ENCODE measurements around the gene ADAMTS20. TPM values are rescaled to one million over a fixed set of nuclear protein-coding genes. Genes with fewer than 3 reads are reported as not detected.
"Not testable (repeated sequence)": the region's sequence is repeated elsewhere in the genome, so short reads cannot be mapped to it uniquely, and the experiment has no call there.

Gene ADAMTS20
- polyA plus RNA-seq, 1 donor (not counting 4 experiments of a cell fraction or from before 2014, with no cell fraction given), result not detected

GRCh38 chr12:43345023-43345422, 207.0 kb downstream of the ADAMTS20 start:
- dilution Hi-C loops (cut with MboI; ENCODE audit: extremely low pct_ligation_motif_present, low sequenced_read_pairs), result no loop called here
- no peak overlapping the region for H3K27ac ChIP-seq (ENCODE audit: control insufficient read depth, insufficient read depth, low read length)
- no peaks in the 10 kb centered on the region for H3K36me3 ChIP-seq (ENCODE audit: control insufficient read depth in 2 of 2, extremely low read depth in 1 of 2, insufficient read depth in 2 of 2, low read length in 2 of 2)
- no peaks in the 10 kb centered on the region for H3K27me3 ChIP-seq (ENCODE audit: control insufficient read depth, extremely low read depth, insufficient read depth, low read length)
- H3K4me3 ChIP-seq (ENCODE audit: control insufficient read depth in 2 of 3, extremely low read depth in 1 of 3, insufficient read depth in 2 of 3, low read depth in 1 of 3, low read length in 3 of 3), result no peak overlapping the region
- no peak for DNase-seq (ENCODE audit: low read depth, low spot score)
- no peaks in the 10 kb centered on the region for H3K79me2 ChIP-seq (ENCODE audit: control insufficient read depth, insufficient read depth, low read length)
- no peak overlapping the region for H3K9ac ChIP-seq (ENCODE audit: control insufficient read depth, extremely low read depth, insufficient read depth, low read length)
- no peak for FAIRE-seq
- no peak overlapping the region for H3K4me2 ChIP-seq (ENCODE audit: control insufficient read depth, extremely low read depth, insufficient read depth, low read depth, low read length)
- no peaks in the 10 kb centered on the region for H3K9me1 ChIP-seq (ENCODE audit: control insufficient read depth, extremely low read depth, insufficient read depth, low read length)
- no peak overlapping the region for H2AFZ ChIP-seq (ENCODE audit: control insufficient read depth, low read length)
- H3K4me1 ChIP-seq (ENCODE audit: control insufficient read depth, extremely low read depth, insufficient read depth, low read length), result no peaks in the 10 kb centered on the region
- TF ChIP-seq EZH2 (IDR thresholded peaks at IDR 0.05; ENCODE audit: low read length) (no peak), CTCF (optimal IDR thresholded peaks at IDR 0.05 in 1 of 3, IDR thresholded peaks at IDR 0.05 in 1 of 3, conservative IDR thresholded peaks at IDR 0.05 in 1 of 3; ENCODE audit: extremely low read depth in 1 of 3, insufficient read depth in 2 of 3, low read length in 3 of 3) (no peak)
- H4K20me1 ChIP-seq (ENCODE audit: control insufficient read depth, extremely low read depth, insufficient read depth, low read length), result no peaks in the 10 kb centered on the region
- peaks cover 1% of the 10 kb centered on the region for H3K9me3 ChIP-seq (ENCODE audit: control insufficient read depth, low read depth, low read length)

GRCh38 chr12:43341785-43342313, 210.2 kb downstream of the ADAMTS20 start:
- H3K27ac ChIP-seq (ENCODE audit: control insufficient read depth, insufficient read depth, low read length); H3K79me2 ChIP-seq (ENCODE audit: control insufficient read depth, insufficient read depth, low read length); DNase-seq (ENCODE audit: low read depth, low spot score); H3K27me3 ChIP-seq (ENCODE audit: control insufficient read depth, extremely low read depth, insufficient read depth, low read length); FAIRE-seq; H3K4me2 ChIP-seq (ENCODE audit: control insufficient read depth, extremely low read depth, insufficient read depth, low read depth, low read length); H3K9ac ChIP-seq (ENCODE audit: control insufficient read depth, extremely low read depth, insufficient read depth, low read length); H3K4me1 ChIP-seq (ENCODE audit: control insufficient read depth, extremely low read depth, insufficient read depth, low read length); dilution Hi-C loops (cut with MboI; ENCODE audit: extremely low pct_ligation_motif_present, low sequenced_read_pairs); H3K9me1 ChIP-seq (ENCODE audit: control insufficient read depth, extremely low read depth, insufficient read depth, low read length); H3K4me3 ChIP-seq (ENCODE audit: control insufficient read depth in 2 of 3, extremely low read depth in 1 of 3, insufficient read depth in 2 of 3, low read depth in 1 of 3, low read length in 3 of 3); H2AFZ ChIP-seq (ENCODE audit: control insufficient read depth, low read length); H3K36me3 ChIP-seq (ENCODE audit: control insufficient read depth in 2 of 2, extremely low read depth in 1 of 2, insufficient read depth in 2 of 2, low read length in 2 of 2); H4K20me1 ChIP-seq (ENCODE audit: control insufficient read depth, extremely low read depth, insufficient read depth, low read length); H3K9me3 ChIP-seq (ENCODE audit: control insufficient read depth, low read depth, low read length): not testable (repeated sequence)

Measured in keratinocyte (primary cell).